C4-2B (cell line): ENCODE measurements around the gene TEKT5.

Source experiments
- H3K27ac ChIP-seq: fragments of 450-650 bp; 2 replicates; pipeline ENCODE4 v1.5.1; 2017
- CTCF ChIP-seq: fragments of 450-650 bp; conservative IDR thresholded peaks from 2 replicates; pipeline ENCODE4 v1.5.1; 2017; ENCODE audit warnings: mild to moderate bottlenecking
- ZFX ChIP-seq: fragments of 450-650 bp; IDR thresholded peaks from 2 replicates; pipeline ENCODE4 v1.6.1; 2017

Gene TEKT5

GRCh38 chr16:10646581-10647263 lies 48.0 kb downstream of the TEKT5 start:
- TF ChIP-seq CTCF (no peak), ZFX (no peak)
- no peak overlapping the region for H3K27ac ChIP-seq

GRCh38 chr16:10646228-10646580 lies 48.5 kb downstream of the TEKT5 start:
- TF ChIP-seq ZFX: no peak
- no peak for TF ChIP-seq CTCF
- H3K27ac ChIP-seq: no peak overlapping the region

GRCh38 chr16:10644092-10644491 lies 50.6 kb downstream of the TEKT5 start:
- no peak overlapping the region for H3K27ac ChIP-seq
- TF ChIP-seq CTCF (no peak), ZFX (no peak)

GRCh38 chr16:10642964-10643363 lies 51.8 kb downstream of the TEKT5 start:
- H3K27ac ChIP-seq: no peak overlapping the region

GRCh38 chr16:10641953-10642949 lies 52.5 kb downstream of the TEKT5 start:
- no peak overlapping the region for H3K27ac ChIP-seq
- TF ChIP-seq ZFX (no peak), CTCF (no peak)

More at GRCh38 chr16:10642964-10643363, 51.8 kb downstream of the TEKT5 start:
- TF ChIP-seq ZFX (no peak), CTCF (no peak)

GRCh38 chr16:10641555-10641952 lies 53.2 kb downstream of the TEKT5 start:
- TF ChIP-seq CTCF: no peak
- TF ChIP-seq ZFX: no peak

GRCh38 chr16:10640934-10641333 lies 53.8 kb downstream of the TEKT5 start:
- no peak overlapping the region for H3K27ac ChIP-seq
- no peak for TF ChIP-seq CTCF
- no peak for TF ChIP-seq ZFX

More at GRCh38 chr16:10641555-10641952, 53.2 kb downstream of the TEKT5 start:
- no peak overlapping the region for H3K27ac ChIP-seq
